PC-9 (cell line): ENCODE measurements around the gene LRFN2.

Source experiments
- CTCF ChIP-seq: fragments of 200-600 bp; sonication (generic); conservative IDR thresholded peaks from 2 replicates; pipeline ENCODE4 v1.6.1; 2017; ENCODE audit warnings: mixed run types, antibody characterized with exemption, mild to moderate bottlenecking, moderate library complexity
- EZH2 ChIP-seq: fragments of 200-600 bp; sonication (generic); IDR thresholded peaks from 2 replicates; pipeline ENCODE4 v1.8.0; 2017; ENCODE audit warnings: antibody characterized with exemption, low read depth

- TF ChIP-seq CTCF: no peak
- TF ChIP-seq EZH2: no peak
Observed at GRCh38 chr6:40443842-40444241, 143.3 kb downstream of the LRFN2 start.
